Esophagus (tissue), 2 donors: ENCODE data around the gene GNAT1. TPM values are rescaled to one million over a fixed set of nuclear protein-coding genes. Genes with fewer than 3 reads are reported as not detected.
"Not testable (repeated sequence)": the region's sequence is repeated elsewhere in the genome, so short reads cannot be mapped to it uniquely, and the experiment has no call there.

Source experiments
- H3K27ac ChIP-seq, 2 donors: one replicate each; pipeline ENCODE4 v1.5.1; 2013; ENCODE audit warnings: low read depth in 2 of 2, mild to moderate bottlenecking in 2 of 2, inconsistent platforms in 1 of 2, low read length in 1 of 2, moderate library complexity in 1 of 2
- H3K27me3 ChIP-seq, 2 donors: one replicate each; pipeline ENCODE4 v1.6.1; 2013; ENCODE audit warnings: low read length in 2 of 2, control low read depth in 1 of 2, mild to moderate bottlenecking in 1 of 2; ENCODE audit not compliant: insufficient read depth in 2 of 2, control insufficient read depth in 1 of 2
- H3K36me3 ChIP-seq, 2 donors: one replicate each; pipeline ENCODE4 v1.6.1; 2013; ENCODE audit warnings: low read length in 1 of 2; ENCODE audit not compliant: control insufficient read depth in 2 of 2, insufficient read depth in 2 of 2
- H3K4me1 ChIP-seq, 2 donors: one replicate each; pipeline ENCODE4 v1.6.1; 2013; ENCODE audit warnings: low read length in 1 of 2; ENCODE audit not compliant: control insufficient read depth in 2 of 2, insufficient read depth in 2 of 2
- H3K4me3 ChIP-seq, 2 donors: one replicate each; pipeline ENCODE4 v1.5.1; 2013; ENCODE audit warnings: low read length in 2 of 2, mild to moderate bottlenecking in 2 of 2, low read depth in 1 of 2, moderate library complexity in 1 of 2
- H3K9me3 ChIP-seq, 2 donors: one replicate each; pipeline ENCODE4 v1.6.1; 2013; ENCODE audit warnings: mild to moderate bottlenecking in 2 of 2, low read depth in 1 of 2, low read length in 1 of 2, moderate library complexity in 1 of 2; ENCODE audit not compliant: control insufficient read depth in 2 of 2, insufficient read depth in 1 of 2
- WGBS, 2 donors: extraction: QIAGEN DNeasy Blood & Tissue Kit; methylation state at CpG; one replicate each; pipeline ENCODE4 v1.1.7; 2013; 5-methylcytosine and 5-hydroxymethylcytosine counted together
- polyA plus RNA-seq, 2 donors: library from polyadenylated mRNA; stranded (reverse); fragments of 200-250 nt; gene quantifications; one replicate each; pipeline ENCODE4 v1.2.3, GENCODE V29; 2013
- donor health status: healthy with polysubstance abuse.
- donor health status: Bipolar disorder and iron deficiency.

GNAT1 gene
- polyA plus RNA-seq, 2 donors, result 0.02 to 0.07 TPM

- Histone ChIP-seq H3K36me3 (peaks cover 0 to 11% of the 10 kb centered on the region in 2 donors), H3K4me1 (peaks cover 31 to 64% of the 10 kb centered on the region in 2 donors), H3K9me3 (no peaks in the 10 kb centered on the region), H3K27me3 (no peaks in the 10 kb centered on the region), H3K4me3 (no peak overlapping the region), H3K27ac (peak overlapping the region; percentile 69 to 87)
- WGBS, 2 donors, result 53 to 58% methylated on average over 7 of the region's 7 CpGs
Observed at GRCh38 chr3:50241713-50242380, 50.4 kb downstream of the GNAT1 start.

- peak overlapping the region; percentile 69 to 87 for H3K27ac ChIP-seq
- WGBS, 2 donors, result 27 to 28% methylated on average over 3 of the region's 3 CpGs
- H3K27me3 ChIP-seq, result no peaks in the 10 kb centered on the region
- no peaks in the 10 kb centered on the region for H3K9me3 ChIP-seq
- peaks cover 0 to 12% of the 10 kb centered on the region in 2 donors for H3K36me3 ChIP-seq
- no peak overlapping the region for H3K4me3 ChIP-seq
- H3K4me1 ChIP-seq, result peaks cover 31 to 63% of the 10 kb centered on the region in 2 donors
Observed at GRCh38 chr3:50242381-50242770, 51.0 kb downstream of the GNAT1 start.

DNA sequence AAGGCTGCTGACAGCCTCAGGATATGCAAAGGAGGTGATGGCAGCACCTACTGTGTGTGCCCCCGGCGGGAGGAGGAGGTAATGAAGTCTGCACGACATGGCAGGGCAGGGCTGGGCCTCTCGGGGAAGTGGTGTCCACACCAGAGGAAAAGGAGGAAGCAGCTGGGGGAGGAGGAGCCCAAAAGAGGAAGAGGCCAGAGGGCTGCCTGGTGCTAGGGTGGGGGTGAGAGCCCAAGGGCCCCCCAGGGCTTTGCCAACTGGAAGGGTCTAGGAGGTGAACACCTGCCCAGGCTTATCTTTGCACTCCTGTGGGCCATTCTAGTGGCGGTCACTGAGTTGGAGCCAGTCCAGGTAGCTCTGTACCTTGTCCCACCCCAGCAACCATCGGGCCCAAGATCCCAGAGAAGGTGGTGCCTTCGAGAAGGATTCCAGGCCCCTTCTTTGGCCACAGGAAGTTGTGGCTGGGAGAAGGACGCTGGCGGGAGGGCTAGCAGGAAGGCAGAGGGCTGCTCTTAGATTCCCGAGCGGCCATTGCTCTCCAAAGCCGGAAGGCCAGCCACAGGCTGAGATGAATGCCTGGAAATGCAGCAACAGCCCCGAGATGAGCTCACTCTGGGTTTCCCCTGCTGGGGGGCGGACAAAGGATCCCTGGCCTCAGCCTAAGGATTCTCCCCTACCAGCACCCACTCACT is 51.6 kb downstream of the GNAT1 start:
- H3K27ac ChIP-seq, result peak overlapping the region; percentile 69 to 87
- WGBS, 2 donors, result 40 to 42% methylated on average over 14 of the region's 14 CpGs
- no peak overlapping the region for H3K4me3 ChIP-seq
- H3K9me3 ChIP-seq, result no peaks in the 10 kb centered on the region
- H3K27me3 ChIP-seq, result no peaks in the 10 kb centered on the region
- peaks cover 0 to 13% of the 10 kb centered on the region in 2 donors for H3K36me3 ChIP-seq
- H3K4me1 ChIP-seq, result peaks cover 29 to 64% of the 10 kb centered on the region in 2 donors

DNA sequence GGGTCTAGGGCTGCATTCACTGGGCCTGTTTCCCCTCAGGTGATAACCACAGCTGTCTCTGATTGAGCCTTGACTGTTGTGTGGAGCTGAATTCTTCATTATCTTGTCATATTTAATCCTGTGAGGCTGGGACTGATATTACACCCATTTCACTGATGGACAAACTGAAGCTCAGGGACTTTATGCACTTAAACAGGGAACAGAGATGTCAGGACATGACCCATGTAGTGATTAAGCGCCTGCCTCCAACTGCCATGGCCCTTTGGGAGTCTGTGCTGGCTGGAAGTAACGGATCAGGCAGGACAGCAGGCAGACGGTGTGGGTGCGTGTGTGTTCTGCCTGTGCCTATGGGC is 52.1 kb downstream of the GNAT1 start:
- Histone ChIP-seq H3K4me3 (no peak overlapping the region), H3K27ac (peak overlapping the region; percentile 69 to 87), H3K4me1 (peaks cover 29 to 65% of the 10 kb centered on the region in 2 donors), H3K9me3 (no peaks in the 10 kb centered on the region), H3K27me3 (no peaks in the 10 kb centered on the region), H3K36me3 (peaks cover 0 to 13% of the 10 kb centered on the region in 2 donors)
- WGBS, 2 donors, result 76 to 82% methylated on average over 4 of the region's 4 CpGs

- Histone ChIP-seq H3K4me1 (peaks cover 32 to 70% of the 10 kb centered on the region in 2 donors), H3K27ac (peak overlapping the region in 1 of 2 donors; percentile 0)
- not testable (repeated sequence) for H3K27me3 ChIP-seq, H3K36me3 ChIP-seq, H3K4me3 ChIP-seq, H3K9me3 ChIP-seq
- WGBS, 2 donors, result 67 to 80% methylated on average over 6 of the region's 6 CpGs
Observed at GRCh38 chr3:50244813-50245212, 53.4 kb downstream of the GNAT1 start.

DNA sequence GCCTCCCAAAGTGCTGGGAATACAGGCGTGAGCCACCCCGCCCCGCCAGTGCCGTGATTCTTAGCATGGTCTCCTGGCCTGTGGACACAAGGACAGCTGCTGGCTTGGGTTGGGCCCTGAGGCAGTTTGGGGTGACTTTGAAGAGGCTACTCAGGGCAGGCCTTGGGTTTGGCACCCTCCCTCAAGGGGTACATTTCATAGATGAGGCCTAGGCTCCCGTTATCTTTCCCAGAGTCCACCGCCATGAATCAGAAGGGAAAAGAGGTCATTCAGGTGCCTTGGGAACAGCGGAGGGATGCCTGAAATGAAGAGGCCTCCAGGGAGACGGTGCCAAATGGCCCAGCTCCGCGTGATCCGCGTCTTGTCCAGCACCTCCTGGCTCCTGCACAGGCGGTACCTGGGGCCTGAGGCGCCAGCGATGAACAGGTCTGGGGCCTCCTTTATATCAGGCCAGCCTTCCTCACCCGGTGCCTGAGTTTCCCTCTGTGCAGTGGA is 53.9 kb downstream of the GNAT1 start:
- Histone ChIP-seq H3K36me3 (peaks cover 0 to 10% of the 10 kb centered on the region in 2 donors), H3K27ac (peak overlapping the region; percentile 81 to 94), H3K27me3 (no peaks in the 10 kb centered on the region), H3K4me3 (no peak overlapping the region), H3K9me3 (no peaks in the 10 kb centered on the region), H3K4me1 (peaks cover 35 to 71% of the 10 kb centered on the region in 2 donors)
- WGBS, 2 donors, result 58 to 72% methylated on average over 11 to 16 of the region's 16 CpGs

DNA sequence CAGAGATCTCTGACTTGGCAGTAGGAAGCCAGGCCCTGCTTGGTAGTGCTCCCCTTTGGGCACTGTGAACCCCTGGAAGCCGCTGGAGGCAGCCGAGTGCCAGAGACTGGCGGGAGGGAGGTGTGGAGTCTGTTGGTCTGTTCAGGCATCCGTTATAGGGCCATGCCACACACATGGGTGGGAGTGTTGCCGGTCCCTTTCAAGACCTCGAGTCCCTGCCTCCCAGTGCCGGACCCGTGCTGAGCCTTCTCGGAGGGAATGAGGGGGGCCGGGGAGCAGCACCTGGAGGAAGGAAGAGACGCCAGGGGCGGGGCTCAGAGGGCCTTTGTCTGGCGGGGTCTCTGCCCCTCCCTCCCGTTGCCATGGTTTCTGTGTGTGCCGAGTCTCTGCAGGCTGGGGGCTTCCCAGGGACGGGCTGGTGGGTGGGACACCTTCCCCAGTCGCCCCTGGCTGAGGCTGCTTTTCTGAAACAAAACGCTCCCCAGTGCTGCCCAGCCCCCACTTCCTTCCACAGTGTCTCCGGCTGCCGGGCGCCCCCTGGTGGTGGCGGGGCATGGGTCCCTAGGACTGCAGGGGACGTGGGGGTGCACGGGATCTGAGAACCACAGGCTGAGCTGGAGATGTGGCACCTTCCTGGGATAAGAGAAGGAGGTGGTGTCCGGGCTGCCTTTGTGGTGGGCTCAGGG is 54.6 kb downstream of the GNAT1 start:
- Histone ChIP-seq H3K27ac (peak overlapping the region; percentile 81 to 94), H3K4me1 (peaks cover 37 to 71% of the 10 kb centered on the region in 2 donors), H3K36me3 (peaks cover 0 to 13% of the 10 kb centered on the region in 2 donors), H3K27me3 (no peaks in the 10 kb centered on the region), H3K9me3 (no peaks in the 10 kb centered on the region), H3K4me3 (peak overlapping the region; percentile 46 to 51)
- 1% methylated on average over 25 of the region's 25 CpGs for WGBS, 2 donors

- H3K36me3 ChIP-seq, result peaks cover 0 to 13% of the 10 kb centered on the region in 2 donors
- no peaks in the 10 kb centered on the region for H3K9me3 ChIP-seq
- no peaks in the 10 kb centered on the region for H3K27me3 ChIP-seq
- peak overlapping the region; percentile 81 to 94 for H3K27ac ChIP-seq
- H3K4me1 ChIP-seq, result peaks cover 32 to 69% of the 10 kb centered on the region in 2 donors
- 18 to 23% methylated on average over 10 of the region's 10 CpGs for WGBS, 2 donors
- H3K4me3 ChIP-seq, result peak overlapping the region in 1 of 2 donors; percentile 51
Observed at GRCh38 chr3:50246517-50246954, 55.1 kb downstream of the GNAT1 start.
